ENCODE data around the gene SDK1.

- peak in 4 of 6 experiments; percentile 8 to 57 (median 52) for TF ChIP-seq CTCF (IDR thresholded peaks at IDR 0.05)
- no peak for TF ChIP-seq POLR2A (IDR thresholded peaks at IDR 0.05)
Observed at GRCh38 chr7:3695602-3696001, 394.6 kb downstream of the SDK1 start.
